DND-41 (cell line): ENCODE measurements around the gene TCP11.

Experiments
- ATAC-seq: fragments of 200-7000 bp; cut with Tn5 transposase; 3 replicates; pipeline ENCODE4 v1.9.1; 2021; ENCODE audit warnings: low read depth; ENCODE audit not compliant: insufficient read depth
- DNase-seq: peaks from one replicate; pipeline ENCODE4 v3.0.0-alpha.2; 2020
- H2AFZ ChIP-seq: 2 replicates; pipeline ENCODE4 v1.6.0; 2012; ENCODE audit warnings: low read depth, low read length
- H3K27ac ChIP-seq: 2 replicates; pipeline ENCODE4 v1.5.1; 2012; ENCODE audit warnings: low read length, inconsistent platforms
- H3K27me3 ChIP-seq: fragments of 200-600 bp; sonication (generic); 2 replicates; pipeline ENCODE4 v1.6.0; 2012; ENCODE audit warnings: low read length, mild to moderate bottlenecking, inconsistent platforms; ENCODE audit not compliant: insufficient read depth, poor library complexity
- H3K36me3 ChIP-seq: 2 replicates; pipeline ENCODE4 v1.5.1; 2012; ENCODE audit warnings: low read length, inconsistent platforms; ENCODE audit not compliant: insufficient read depth
- H3K4me1 ChIP-seq: 2 replicates; pipeline ENCODE4 v1.5.1; 2012; ENCODE audit warnings: mild to moderate bottlenecking, low read length; ENCODE audit not compliant: insufficient read depth
- H3K4me2 ChIP-seq: 2 replicates; pipeline ENCODE4 v1.6.0; 2012; ENCODE audit warnings: mild to moderate bottlenecking, moderate library complexity, low read length, inconsistent platforms; ENCODE audit not compliant: insufficient read depth
- H3K4me3 ChIP-seq, 2 experiments: fragments of 200-600 bp in 1 of 2; shearing (Covaris generic) in 1 of 2; 2 replicates each; pipeline ENCODE4 v1.5.1; 2012 to 2016; ENCODE audit warnings: inconsistent platforms in 2 of 2, low read length in 2 of 2, mild to moderate bottlenecking in 2 of 2, low read depth in 1 of 2, moderate library complexity in 1 of 2
- H3K79me2 ChIP-seq: 2 replicates; pipeline ENCODE4 v1.6.0; 2012; ENCODE audit warnings: low read length, inconsistent platforms; ENCODE audit not compliant: insufficient read depth
- H3K9ac ChIP-seq: 2 replicates; pipeline ENCODE4 v1.6.0; 2012; ENCODE audit warnings: low read depth, mild to moderate bottlenecking, inconsistent platforms, low read length, moderate library complexity
- H3K9me3 ChIP-seq: 2 replicates; pipeline ENCODE4 v1.5.1; 2012; ENCODE audit warnings: low read length, moderate library complexity, mild to moderate bottlenecking, inconsistent platforms; ENCODE audit not compliant: insufficient read depth, severe bottlenecking
- H4K20me1 ChIP-seq: 2 replicates; pipeline ENCODE4 v1.6.0; 2012; ENCODE audit warnings: low read length; ENCODE audit not compliant: insufficient read depth
- CTCF ChIP-seq: IDR thresholded peaks from 2 replicates; pipeline ENCODE4 v1.5.1; 2012; ENCODE audit warnings: borderline replicate concordance, low read length, moderate library complexity, mild to moderate bottlenecking; ENCODE audit not compliant: poor library complexity, severe bottlenecking; ENCODE audit errors: extremely low read depth
- EZH2 ChIP-seq: IDR thresholded peaks from 3 replicates; pipeline ENCODE4 v1.6.1; 2012; ENCODE audit warnings: borderline replicate concordance, low read depth, mild to moderate bottlenecking, moderate library complexity, low read length, inconsistent platforms; ENCODE audit not compliant: severe bottlenecking

Gene TCP11

GRCh38 chr6:35090734-35091133 lies 50.4 kb downstream of the TCP11 start:
- no peaks in the 10 kb centered on the region for H3K79me2 ChIP-seq
- peaks cover 18% of the 10 kb centered on the region for H3K36me3 ChIP-seq
- H3K4me1 ChIP-seq = no peaks in the 10 kb centered on the region
- TF ChIP-seq EZH2 (no peak), CTCF (no peak)
- no peaks in the 10 kb centered on the region; the same call in 1 of the 2 replicates for H4K20me1 ChIP-seq
- ATAC-seq (no peak), DNase-seq (no peak)
- no peak overlapping the region for H3K9ac ChIP-seq
- H3K4me3 ChIP-seq = no peak overlapping the region
- H3K9me3 ChIP-seq = no peaks in the 10 kb centered on the region
- H3K27ac ChIP-seq = no peak overlapping the region
- H3K27me3 ChIP-seq = no peaks in the 10 kb centered on the region
- no peak overlapping the region for H3K4me2 ChIP-seq
- no peak overlapping the region for H2AFZ ChIP-seq

- no peaks in the 10 kb centered on the region; the same call in none of the 2 replicates for H4K20me1 ChIP-seq
- H3K9me3 ChIP-seq = no peaks in the 10 kb centered on the region
- H3K9ac ChIP-seq = no peak overlapping the region
- no peaks in the 10 kb centered on the region for H3K4me1 ChIP-seq
- H3K27ac ChIP-seq = no peak overlapping the region
- TF ChIP-seq EZH2 = no peak
- H3K4me3 ChIP-seq = no peak overlapping the region
- H3K36me3 ChIP-seq = peaks cover 18% of the 10 kb centered on the region
- ATAC-seq (peak; percentile 82), DNase-seq (peak; percentile 54)
- no peaks in the 10 kb centered on the region for H3K27me3 ChIP-seq
- no peaks in the 10 kb centered on the region for H3K79me2 ChIP-seq
- no peak overlapping the region for H3K4me2 ChIP-seq
- H2AFZ ChIP-seq = no peak overlapping the region
Observed at GRCh38 chr6:35089935-35090505, 51.1 kb downstream of the TCP11 start.

DNA sequence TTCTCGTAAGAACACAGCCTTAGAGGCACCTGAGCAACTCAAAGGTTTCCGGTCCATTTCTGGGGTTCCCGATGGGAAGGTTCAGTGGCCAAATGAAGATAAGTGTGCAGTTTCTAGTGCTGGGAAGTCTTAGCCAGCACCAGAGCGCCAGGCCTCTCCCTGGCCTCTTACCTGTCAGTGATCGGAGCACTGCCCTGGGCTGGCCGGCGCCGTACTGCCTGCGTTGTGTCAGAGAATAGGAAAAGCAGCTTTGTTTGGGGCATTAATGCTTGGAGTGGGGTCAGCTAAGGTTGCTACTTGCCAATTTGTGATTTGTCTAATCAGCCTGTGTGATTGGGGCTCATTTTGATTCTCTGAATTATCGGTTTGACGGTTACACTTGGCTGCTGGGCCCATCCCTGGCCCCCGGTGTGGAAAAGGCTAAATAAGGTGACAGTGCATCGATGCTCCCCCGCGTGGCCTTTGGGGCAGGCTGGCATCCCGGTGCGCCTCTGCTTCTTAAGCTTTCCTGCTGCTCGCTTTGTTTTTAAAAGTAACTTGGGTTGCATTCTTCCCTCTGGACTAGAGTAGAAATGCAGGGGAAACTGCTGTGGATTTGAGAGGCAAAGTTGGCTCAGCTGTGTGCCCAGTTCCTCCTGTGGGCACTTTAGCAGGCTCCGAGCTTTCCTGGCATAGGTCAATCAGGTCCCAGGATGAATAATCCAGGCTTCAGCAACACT lies 51.8 kb downstream of the TCP11 start:
- peaks cover 18% of the 10 kb centered on the region for H3K36me3 ChIP-seq
- DNase-seq (no peak), ATAC-seq (no peak)
- no peaks in the 10 kb centered on the region for H3K79me2 ChIP-seq
- no peaks in the 10 kb centered on the region for H3K27me3 ChIP-seq
- H3K4me1 ChIP-seq = no peaks in the 10 kb centered on the region
- H3K27ac ChIP-seq = no peak overlapping the region
- no peak overlapping the region for H3K9ac ChIP-seq
- no peak overlapping the region for H2AFZ ChIP-seq
- no peaks in the 10 kb centered on the region; the same call in none of the 2 replicates for H4K20me1 ChIP-seq
- no peak overlapping the region for H3K4me2 ChIP-seq
- no peaks in the 10 kb centered on the region for H3K9me3 ChIP-seq
- TF ChIP-seq EZH2 (no peak), CTCF (no peak)
- H3K4me3 ChIP-seq = no peak overlapping the region
